Measurements from ENCODE around the gene CTDSPL. TPM values are rescaled to one million over a fixed set of nuclear protein-coding genes. Genes with fewer than 3 reads are reported as not detected.

CTDSPL gene
- total RNA-seq, 4 donors from 2014 or later: 78.9 to 130 (median 111) TPM

DNA sequence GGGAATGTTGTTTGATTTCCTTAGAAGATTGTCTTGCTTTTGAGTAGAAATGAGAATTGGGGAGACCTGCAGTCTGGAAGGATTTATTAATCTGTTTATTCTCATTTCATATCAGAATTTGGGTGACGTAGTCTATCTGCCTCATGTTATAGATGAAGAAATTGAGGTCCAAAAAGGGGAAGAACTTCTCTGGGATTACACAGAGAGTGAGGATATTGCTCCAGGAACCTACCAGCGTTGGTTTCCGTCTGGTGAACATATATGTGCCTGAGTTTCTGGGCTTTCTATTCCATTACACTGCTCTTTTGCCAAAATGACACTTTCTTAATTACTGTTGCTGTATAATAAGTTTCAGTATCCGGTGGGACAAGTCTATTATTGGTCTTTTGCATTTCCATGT, 51.8 kb downstream of the CTDSPL start:
- Histone ChIP-seq H3K4me3 (no peak overlapping the region), H3K9me3 (no peaks in the 10 kb centered on the region), H3K36me3 (no peaks in the 10 kb centered on the region), H3K4me1 (peaks cover 15% of the 10 kb centered on the region), H3K27ac (no peak overlapping the region), H3K27me3 (no peaks in the 10 kb centered on the region)
- DNase-seq (ENCODE audit: low spot score in 2 of 2): no peak
- 81% methylated on average over 4 of the region's 4 CpGs for WGBS
- no peak for TF ChIP-seq POLR2A (IDR thresholded peaks at IDR 0.05)
- TF ChIP-seq POLR2AphosphoS5 (IDR thresholded peaks at IDR 0.05): no peak
- no peak for TF ChIP-seq EP300 (IDR thresholded peaks at IDR 0.05)
- TF ChIP-seq, protein P1, sequence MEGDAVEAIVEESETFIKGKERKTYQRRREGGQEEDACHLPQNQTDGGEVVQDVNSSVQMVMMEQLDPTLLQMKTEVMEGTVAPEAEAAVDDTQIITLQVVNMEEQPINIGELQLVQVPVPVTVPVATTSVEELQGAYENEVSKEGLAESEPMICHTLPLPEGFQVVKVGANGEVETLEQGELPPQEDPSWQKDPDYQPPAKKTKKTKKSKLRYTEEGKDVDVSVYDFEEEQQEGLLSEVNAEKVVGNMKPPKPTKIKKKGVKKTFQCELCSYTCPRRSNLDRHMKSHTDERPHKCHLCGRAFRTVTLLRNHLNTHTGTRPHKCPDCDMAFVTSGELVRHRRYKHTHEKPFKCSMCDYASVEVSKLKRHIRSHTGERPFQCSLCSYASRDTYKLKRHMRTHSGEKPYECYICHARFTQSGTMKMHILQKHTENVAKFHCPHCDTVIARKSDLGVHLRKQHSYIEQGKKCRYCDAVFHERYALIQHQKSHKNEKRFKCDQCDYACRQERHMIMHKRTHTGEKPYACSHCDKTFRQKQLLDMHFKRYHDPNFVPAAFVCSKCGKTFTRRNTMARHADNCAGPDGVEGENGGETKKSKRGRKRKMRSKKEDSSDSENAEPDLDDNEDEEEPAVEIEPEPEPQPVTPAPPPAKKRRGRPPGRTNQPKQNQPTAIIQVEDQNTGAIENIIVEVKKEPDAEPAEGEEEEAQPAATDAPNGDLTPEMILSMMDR (IDR thresholded peaks at IDR 0.05): no peak

DNA sequence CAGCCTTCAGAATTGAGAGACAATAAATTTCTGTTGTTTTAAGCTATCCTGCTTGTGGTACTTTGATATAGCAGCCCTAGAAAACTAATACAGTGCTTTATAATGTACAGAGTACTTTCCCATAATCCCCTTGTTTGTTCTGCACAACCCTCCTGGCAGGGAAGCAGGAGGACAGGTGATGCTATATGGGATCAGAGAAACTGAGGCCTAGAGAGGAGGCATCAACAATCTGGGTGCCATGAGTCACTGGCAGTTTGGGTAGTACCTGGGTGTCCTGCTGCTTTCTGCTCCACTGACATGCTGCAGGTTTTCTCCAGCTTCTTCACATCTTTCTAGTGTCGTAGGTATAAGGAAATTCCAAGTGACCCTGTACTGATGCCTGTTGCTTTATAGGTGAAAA, 55.0 kb downstream of the CTDSPL start:
- H3K4me3 ChIP-seq: no peak overlapping the region
- no peaks in the 10 kb centered on the region for H3K27me3 ChIP-seq
- 90% methylated on average over 1 of the region's 1 CpG for WGBS
- H3K27ac ChIP-seq: no peak overlapping the region
- no peak for DNase-seq (ENCODE audit: low spot score in 2 of 2)
- no peaks in the 10 kb centered on the region for H3K36me3 ChIP-seq
- TF ChIP-seq EP300 (IDR thresholded peaks at IDR 0.05) (no peak), POLR2A (IDR thresholded peaks at IDR 0.05) (no peak), POLR2AphosphoS5 (IDR thresholded peaks at IDR 0.05) (no peak)
- TF ChIP-seq, protein P1 (IDR thresholded peaks at IDR 0.05): no peak
- H3K4me1 ChIP-seq: peaks cover 20% of the 10 kb centered on the region
- no peaks in the 10 kb centered on the region for H3K9me3 ChIP-seq

DNA sequence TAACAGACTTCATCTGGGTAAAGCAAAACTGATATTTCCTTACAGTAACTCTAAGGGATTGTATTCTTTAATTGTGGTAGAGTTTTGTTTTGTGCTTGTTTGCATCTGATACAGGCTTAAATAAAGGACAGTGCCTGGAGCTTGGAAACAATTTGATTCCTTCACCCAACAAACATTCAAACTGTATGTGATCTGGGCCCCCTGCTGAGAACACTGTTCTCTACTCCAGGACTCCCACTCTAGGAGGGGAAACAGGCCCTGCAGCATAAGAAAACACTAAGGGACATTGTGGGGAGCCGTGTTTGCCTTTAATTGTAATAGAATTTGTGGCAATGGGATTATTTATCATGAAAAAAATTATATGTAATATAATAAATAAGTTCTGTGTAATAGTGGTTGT, 56.9 kb downstream of the CTDSPL start:
- H3K4me3 ChIP-seq: no peak overlapping the region
- no peaks in the 10 kb centered on the region for H3K9me3 ChIP-seq
- no peaks in the 10 kb centered on the region for H3K27me3 ChIP-seq
- 81% methylated on average over 1 of the region's 1 CpG for WGBS
- no peaks in the 10 kb centered on the region for H3K36me3 ChIP-seq
- TF ChIP-seq, protein P1 (IDR thresholded peaks at IDR 0.05): no peak
- TF ChIP-seq POLR2A (IDR thresholded peaks at IDR 0.05): no peak
- no peak for TF ChIP-seq EP300 (IDR thresholded peaks at IDR 0.05)
- TF ChIP-seq POLR2AphosphoS5 (IDR thresholded peaks at IDR 0.05): no peak
- DNase-seq (ENCODE audit: low spot score in 2 of 2): no peak
- peaks cover 36% of the 10 kb centered on the region for H3K4me1 ChIP-seq
- no peak overlapping the region for H3K27ac ChIP-seq

DNA sequence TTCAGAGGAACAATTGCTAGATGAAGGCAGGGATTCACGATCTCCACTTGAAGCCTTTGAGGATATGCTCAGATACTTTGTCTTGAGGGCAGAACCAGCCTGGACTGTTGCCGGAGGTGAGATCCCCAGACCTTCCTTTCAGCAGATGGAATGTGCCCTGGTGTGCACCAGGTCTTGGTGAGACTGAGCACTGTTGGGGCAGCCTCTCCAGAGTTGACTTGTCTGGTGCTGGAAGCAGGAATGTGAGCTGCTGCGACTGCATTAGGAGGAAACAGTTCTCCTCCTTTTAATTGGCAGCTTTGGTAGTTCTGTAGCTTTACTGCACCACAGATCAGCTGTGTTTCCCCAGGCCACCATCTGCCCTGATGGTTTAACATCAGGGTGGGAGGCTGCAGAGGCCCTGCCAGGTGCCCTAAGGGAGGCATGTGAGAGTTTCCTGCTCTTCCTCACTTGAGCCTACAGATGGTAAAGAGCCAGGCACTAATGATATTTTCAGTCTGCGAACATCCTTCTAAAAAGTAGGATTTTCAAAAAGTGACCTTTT, 58.5 kb downstream of the CTDSPL start:
- TF ChIP-seq, protein P1 (IDR thresholded peaks at IDR 0.05): no peak
- no peak for TF ChIP-seq POLR2A (IDR thresholded peaks at IDR 0.05)
- TF ChIP-seq POLR2AphosphoS5 (IDR thresholded peaks at IDR 0.05): no peak
- TF ChIP-seq EP300 (IDR thresholded peaks at IDR 0.05): no peak
- H3K27me3 ChIP-seq: no peaks in the 10 kb centered on the region
- 76% methylated on average over 3 of the region's 4 CpGs for WGBS
- H3K4me1 ChIP-seq: peaks cover 42% of the 10 kb centered on the region
- no peak overlapping the region for H3K27ac ChIP-seq
- H3K36me3 ChIP-seq: no peaks in the 10 kb centered on the region
- no peak overlapping the region for H3K4me3 ChIP-seq
- no peaks in the 10 kb centered on the region for H3K9me3 ChIP-seq
- no peak for DNase-seq (ENCODE audit: low spot score in 2 of 2)

DNA sequence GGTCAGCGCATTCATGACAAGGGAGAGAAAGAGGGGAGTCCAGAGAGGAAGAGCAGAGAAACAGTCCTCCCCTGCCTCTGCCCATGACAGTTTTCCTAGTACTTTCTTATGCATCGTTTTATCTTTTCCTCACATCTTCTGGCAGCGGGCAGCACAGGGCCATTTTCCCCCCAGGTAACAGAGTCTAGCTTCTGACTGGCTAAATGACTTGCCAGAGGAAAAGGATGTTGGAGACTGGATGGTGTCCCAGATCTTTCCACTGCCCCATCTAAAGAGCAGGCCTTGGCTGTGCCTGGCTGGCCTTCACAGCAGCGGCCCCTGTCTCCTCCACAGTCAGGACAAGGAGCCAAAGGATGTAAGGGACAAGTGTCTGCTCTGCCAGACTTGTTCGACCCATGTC, 59.3 kb downstream of the CTDSPL start:
- H3K4me1 ChIP-seq: peaks cover 44% of the 10 kb centered on the region
- H3K27ac ChIP-seq: no peak overlapping the region
- TF ChIP-seq POLR2AphosphoS5 (IDR thresholded peaks at IDR 0.05) (no peak), POLR2A (IDR thresholded peaks at IDR 0.05) (no peak), EP300 (IDR thresholded peaks at IDR 0.05) (no peak)
- TF ChIP-seq, protein P1 (IDR thresholded peaks at IDR 0.05): no peak

More for the DNA sequence above, 59.3 kb downstream of the CTDSPL start:
- H3K27me3 ChIP-seq: no peaks in the 10 kb centered on the region
- DNase-seq (ENCODE audit: low spot score in 2 of 2): no peak
- WGBS: 79% methylated on average over 5 of the region's 5 CpGs
- H3K36me3 ChIP-seq: no peaks in the 10 kb centered on the region
- H3K4me3 ChIP-seq: no peak overlapping the region
- H3K9me3 ChIP-seq: no peaks in the 10 kb centered on the region

All from suprapubic skin (tissue), 4 donors.